SU-DHL-6 (cell line): ENCODE data around the gene PLEKHF1.
"Not testable (repeated sequence)": the region's sequence is repeated elsewhere in the genome, so short reads cannot be mapped to it uniquely, and the experiment has no call there.

Experiments
- H2AFZ ChIP-seq: fragments of 200-600 bp; sonication (generic); 2 replicates; pipeline ENCODE4 v1.6.1; 2014; ENCODE audit warnings: low read depth, mild to moderate bottlenecking, moderate library complexity, mixed read lengths, antibody characterized with exemption, low read length; ENCODE audit not compliant: severe bottlenecking
- H3F3A ChIP-seq: fragments of 200-600 bp; shearing (Covaris generic); 2 replicates; pipeline ENCODE4 v1.6.0; 2016; ENCODE audit warnings: antibody characterized with exemption, mild to moderate bottlenecking; ENCODE audit not compliant: insufficient read depth
- H3K27ac ChIP-seq: fragments of 200-600 bp; sonication (generic); 2 replicates; pipeline ENCODE4 v1.5.1; 2016; ENCODE audit warnings: low read depth, mild to moderate bottlenecking, low read length, moderate library complexity, mixed read lengths
- H3K27me3 ChIP-seq: fragments of 200-600 bp; sonication (generic), shearing (Covaris generic); 2 replicates; pipeline ENCODE4 v1.6.0; 2014; ENCODE audit warnings: mild to moderate bottlenecking, low read length
- H3K36me3 ChIP-seq: fragments of 200-600 bp; sonication (generic); 2 replicates; pipeline ENCODE4 v1.6.1; 2014; ENCODE audit warnings: mild to moderate bottlenecking, low read length, mixed read lengths
- H3K4me2 ChIP-seq: fragments of 300-600, 200-600 bp; shearing (Covaris generic), sonication (generic); 2 replicates; pipeline ENCODE4 v1.6.0; 2014; ENCODE audit warnings: low read length, low read depth, mild to moderate bottlenecking; ENCODE audit not compliant: poor library complexity, severe bottlenecking
- H3K4me3 ChIP-seq: fragments of 200-600 bp; sonication (generic); 2 replicates; pipeline ENCODE4 v1.5.1; 2014; ENCODE audit warnings: antibody characterized with exemption, low read length, mild to moderate bottlenecking, mixed read lengths; ENCODE audit not compliant: insufficient read depth, poor library complexity, severe bottlenecking
- H3K79me2 ChIP-seq: fragments of 200-600 bp; sonication (generic); 2 replicates; pipeline ENCODE4 v1.6.1; 2014; ENCODE audit warnings: mild to moderate bottlenecking, low read length, moderate library complexity; ENCODE audit not compliant: insufficient read depth
- H3K9ac ChIP-seq: fragments of 200-600 bp; sonication (generic); 2 replicates; pipeline ENCODE4 v1.7.0; 2014; ENCODE audit warnings: mild to moderate bottlenecking, low read length
- H3K9me2 ChIP-seq: fragments of 200-600 bp; sonication (generic); replicated peaks from 2 replicates; pipeline ENCODE4 v1.6.1; 2014; ENCODE audit warnings: low read length; ENCODE audit not compliant: insufficient read depth
- H3K9me3 ChIP-seq: fragments of 200-600 bp; sonication (generic); 2 replicates; pipeline ENCODE4 v1.6.1; 2014; ENCODE audit warnings: low read length, mixed read lengths; ENCODE audit not compliant: insufficient read depth
- H4K20me1 ChIP-seq: fragments of 200-600 bp; sonication (generic); 2 replicates; pipeline ENCODE4 v1.6.1; 2014; ENCODE audit warnings: low read depth, mild to moderate bottlenecking, antibody characterized with exemption, low read length, moderate library complexity, mixed read lengths
- CTCF ChIP-seq: fragments of 200-600 bp; sonication (generic); IDR thresholded peaks from one replicate; pipeline ENCODE4 v1.5.1; 2017; ENCODE audit warnings: antibody characterized with exemption, mild to moderate bottlenecking, low read length, moderate library complexity; ENCODE audit not compliant: insufficient read depth, poor library complexity, severe bottlenecking
- EZH2phosphoT487 ChIP-seq: fragments of 200-600 bp; sonication (generic), shearing (Covaris generic); conservative IDR thresholded peaks from 2 replicates; pipeline ENCODE4 v1.6.1; 2018; ENCODE audit warnings: mild to moderate bottlenecking, antibody characterized with exemption, low read length, moderate library complexity, mixed read lengths

PLEKHF1 gene

DNA sequence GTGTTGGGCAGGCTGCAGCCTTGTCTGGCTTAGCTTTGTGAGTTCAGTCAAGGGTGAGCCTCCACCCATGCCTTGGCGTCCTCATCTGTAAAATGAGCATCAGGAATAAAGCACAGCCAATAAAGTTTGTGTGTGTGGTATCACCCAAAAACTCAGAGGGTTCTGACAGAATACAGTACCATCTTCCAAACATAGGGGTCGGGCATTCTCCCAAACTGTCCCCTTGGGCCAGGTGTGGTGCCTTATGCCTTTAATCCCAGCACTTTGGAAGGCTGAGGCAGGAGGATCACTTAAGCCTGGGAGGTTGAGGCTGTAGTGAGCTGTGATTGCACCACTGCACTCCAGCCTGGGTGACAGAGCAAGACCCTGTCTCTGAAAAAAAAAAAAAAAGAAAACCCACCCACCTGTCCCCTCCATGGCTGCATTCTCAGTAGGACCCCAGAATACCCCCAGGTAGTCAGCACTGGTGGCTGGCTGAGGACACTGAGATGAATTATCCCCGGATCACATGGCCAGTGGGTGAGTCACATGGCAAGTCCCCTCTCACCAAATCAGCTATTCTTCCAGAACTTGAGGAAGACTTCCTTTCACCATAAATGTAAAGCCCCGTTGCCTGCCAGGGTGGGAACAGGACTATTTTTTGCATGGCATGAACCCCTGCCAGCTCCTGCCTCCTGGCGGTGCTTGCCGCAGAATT is 40.6 kb upstream of the PLEKHF1 start:
- Histone ChIP-seq H3K9me2 (no peaks in the 10 kb centered on the region), H3K27me3 (no peaks in the 10 kb centered on the region), H3K4me3 (no peak overlapping the region), H3K9me3 (no peaks in the 10 kb centered on the region), H4K20me1 (no peaks in the 10 kb centered on the region), H2AFZ (no peak overlapping the region), H3K4me2 (no peak overlapping the region), H3K36me3 (no peaks in the 10 kb centered on the region), H3K79me2 (no peaks in the 10 kb centered on the region), H3F3A (no peaks in the 10 kb centered on the region), H3K9ac (no peak overlapping the region), H3K27ac (no peak overlapping the region)
- no peak for TF ChIP-seq EZH2phosphoT487
- TF ChIP-seq CTCF, result no peak

- H3K27me3 ChIP-seq, result no peaks in the 10 kb centered on the region
- no peaks in the 10 kb centered on the region for H3K9me3 ChIP-seq
- H2AFZ ChIP-seq, result no peak overlapping the region
- H3K9ac ChIP-seq, result no peak overlapping the region
- no peak overlapping the region for H3K4me3 ChIP-seq
- H4K20me1 ChIP-seq, result no peaks in the 10 kb centered on the region
- no peak for TF ChIP-seq CTCF
- no peaks in the 10 kb centered on the region for H3K9me2 ChIP-seq
- no peaks in the 10 kb centered on the region for H3K36me3 ChIP-seq
- no peak overlapping the region for H3K4me2 ChIP-seq
- no peaks in the 10 kb centered on the region for H3K79me2 ChIP-seq
- H3F3A ChIP-seq, result no peaks in the 10 kb centered on the region
- no peak overlapping the region for H3K27ac ChIP-seq
Measured at GRCh38 chr19:29625186-29625651, 40.0 kb upstream of the PLEKHF1 start.

DNA sequence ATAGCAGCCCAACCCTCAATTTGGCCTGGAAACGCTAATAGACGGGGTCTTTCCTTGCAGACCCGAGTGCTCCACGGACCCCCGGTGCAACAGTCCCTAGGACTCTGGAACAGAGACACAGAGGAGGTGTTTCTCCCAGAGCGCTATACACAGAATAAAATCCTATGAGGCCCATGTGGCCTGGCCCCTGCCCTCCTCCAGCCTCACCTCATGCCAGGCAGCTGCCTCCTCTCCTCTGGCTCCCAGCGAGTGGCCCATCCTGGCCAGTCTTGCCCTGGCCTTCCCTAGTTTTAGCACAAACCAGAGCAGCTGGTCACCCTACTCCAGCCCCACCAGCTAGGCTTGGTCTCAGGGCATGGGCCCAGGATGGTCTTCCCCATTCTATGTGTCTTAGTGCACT is 38.9 kb upstream of the PLEKHF1 start:
- TF ChIP-seq CTCF (no peak), EZH2phosphoT487 (no peak)
- Histone ChIP-seq H3K27me3 (no peaks in the 10 kb centered on the region), H3K9me2 (no peaks in the 10 kb centered on the region), H3K9me3 (no peaks in the 10 kb centered on the region), H3F3A (no peaks in the 10 kb centered on the region), H2AFZ (no peak overlapping the region), H3K9ac (no peak overlapping the region), H3K27ac (no peak overlapping the region), H3K4me2 (no peak overlapping the region), H3K4me3 (no peak overlapping the region), H3K79me2 (no peaks in the 10 kb centered on the region), H4K20me1 (no peaks in the 10 kb centered on the region), H3K36me3 (no peaks in the 10 kb centered on the region)

GRCh38 chr19:29626832-29627231 is 38.4 kb upstream of the PLEKHF1 start:
- H2AFZ ChIP-seq, H3K27ac ChIP-seq, H3K4me2 ChIP-seq, H4K20me1 ChIP-seq, H3K27me3 ChIP-seq, H3K79me2 ChIP-seq, H3K9me2 ChIP-seq, H3K36me3 ChIP-seq, H3K9ac ChIP-seq, H3F3A ChIP-seq, H3K9me3 ChIP-seq, H3K4me3 ChIP-seq: not testable (repeated sequence)
